ENCODE results near the gene PTPN7.

DNA sequence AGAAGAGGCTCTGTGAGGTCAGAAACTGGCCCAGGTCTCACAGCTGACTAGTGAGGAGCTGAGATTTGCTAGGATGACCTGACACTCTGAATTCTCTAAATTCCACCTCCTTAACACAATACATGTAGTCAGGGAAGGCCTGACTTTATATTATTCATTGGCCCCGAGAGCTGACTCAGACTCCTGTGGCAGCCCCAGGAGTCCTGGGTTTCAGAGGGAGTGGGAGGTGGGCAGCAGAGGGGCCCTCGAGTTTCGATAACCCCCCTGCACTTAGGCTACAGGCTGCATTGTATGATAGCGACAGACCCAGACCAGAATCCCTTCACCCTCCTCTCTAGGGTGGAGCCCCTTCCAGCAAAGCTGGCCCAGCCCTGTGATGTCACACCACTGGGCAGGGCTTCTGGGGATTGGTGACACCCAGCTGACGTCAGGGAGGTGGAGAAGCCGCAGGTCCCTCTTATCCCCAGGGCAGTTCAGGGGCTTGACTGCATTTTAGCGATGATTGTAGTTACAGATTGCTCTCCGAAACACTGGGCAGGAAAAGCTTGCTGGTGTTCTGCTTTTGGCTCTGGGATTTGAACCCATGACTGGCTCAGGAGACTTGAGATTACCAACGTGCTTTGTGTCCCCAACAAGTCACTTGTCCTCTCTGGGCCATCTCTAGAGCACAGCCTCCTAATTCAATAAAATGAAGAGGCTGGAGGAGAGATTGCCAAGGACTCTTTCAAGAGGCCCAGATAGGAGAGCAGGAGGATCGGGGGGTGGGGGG, 54.6 kb downstream of the PTPN7 start:
- TF ChIP-seq TAF1 (IDR thresholded peaks at IDR 0.05; ENCODE audit: borderline replicate concordance, low read depth, low read length) (no peak), POLR2AphosphoS5 (IDR thresholded peaks at IDR 0.05; ENCODE audit: low read depth, low read length) (no peak), POLR2A (IDR thresholded peaks at IDR 0.05; ENCODE audit: low read depth, low read length) (no peak)

Data from GM12892 (cell line).